ENCODE results near the gene RFNG.

DNA sequence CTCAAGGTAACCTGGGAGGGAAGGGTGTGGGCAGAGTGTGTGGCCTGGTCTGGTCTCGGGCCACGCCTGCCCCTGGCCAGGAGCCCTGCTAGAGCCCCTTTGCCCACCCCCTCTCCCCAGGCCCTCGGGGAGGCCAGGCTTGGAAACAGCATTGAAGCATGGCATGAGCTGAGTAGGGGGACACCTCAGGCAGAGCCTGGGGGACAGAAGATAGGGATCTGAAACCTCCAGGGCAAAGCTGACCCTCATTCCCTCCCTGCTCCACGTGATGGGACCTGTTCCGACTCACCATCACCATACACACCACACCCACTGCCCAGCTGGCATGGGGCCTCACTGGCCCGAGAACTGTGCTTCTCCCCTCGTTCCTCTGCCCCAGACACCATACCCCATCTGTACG lies 2.5 kb downstream of the RFNG start:
- no peak for TF ChIP-seq EP300 (IDR thresholded peaks at IDR 0.05)
- TF ChIP-seq, protein P1, sequence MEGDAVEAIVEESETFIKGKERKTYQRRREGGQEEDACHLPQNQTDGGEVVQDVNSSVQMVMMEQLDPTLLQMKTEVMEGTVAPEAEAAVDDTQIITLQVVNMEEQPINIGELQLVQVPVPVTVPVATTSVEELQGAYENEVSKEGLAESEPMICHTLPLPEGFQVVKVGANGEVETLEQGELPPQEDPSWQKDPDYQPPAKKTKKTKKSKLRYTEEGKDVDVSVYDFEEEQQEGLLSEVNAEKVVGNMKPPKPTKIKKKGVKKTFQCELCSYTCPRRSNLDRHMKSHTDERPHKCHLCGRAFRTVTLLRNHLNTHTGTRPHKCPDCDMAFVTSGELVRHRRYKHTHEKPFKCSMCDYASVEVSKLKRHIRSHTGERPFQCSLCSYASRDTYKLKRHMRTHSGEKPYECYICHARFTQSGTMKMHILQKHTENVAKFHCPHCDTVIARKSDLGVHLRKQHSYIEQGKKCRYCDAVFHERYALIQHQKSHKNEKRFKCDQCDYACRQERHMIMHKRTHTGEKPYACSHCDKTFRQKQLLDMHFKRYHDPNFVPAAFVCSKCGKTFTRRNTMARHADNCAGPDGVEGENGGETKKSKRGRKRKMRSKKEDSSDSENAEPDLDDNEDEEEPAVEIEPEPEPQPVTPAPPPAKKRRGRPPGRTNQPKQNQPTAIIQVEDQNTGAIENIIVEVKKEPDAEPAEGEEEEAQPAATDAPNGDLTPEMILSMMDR (IDR thresholded peaks at IDR 0.05), result no peak
- TF ChIP-seq POLR2A (IDR thresholded peaks at IDR 0.05), result no peak
